CD4-positive, alpha-beta T cell (primary cell): ENCODE measurements around the gene OR56A3. TPM values are rescaled to one million over a fixed set of nuclear protein-coding genes. Genes with fewer than 3 reads are reported as not detected.

Experiments
- ATAC-seq: fragments of 200-7000 bp; cut with Tn5 transposase; one replicate; pipeline ENCODE4 v1.10.0; 2022; ENCODE audit warnings: mild to moderate bottlenecking; ENCODE audit not compliant: poor library complexity
- CTCF ChIA-PET: fragments of 350-600 bp; sonication (Branson Sonifier 250); formaldehyde crosslinking; loops from one replicate; lab custom pipeline; 2021; ENCODE audit warnings: antibody characterized with exemption, inconsistent platforms; lab: Charles Lee
- POLR2A ChIA-PET: fragments of 350-600 bp; sonication (Branson Sonifier 250); formaldehyde crosslinking; loops from one replicate; lab custom pipeline; 2021; ENCODE audit warnings: antibody characterized with exemption, inconsistent platforms; lab: Charles Lee
- DNase-seq, 14 experiments: peaks; one replicate each; pipeline ENCODE4 v3.0.0-alpha.2; 2013 to 2020; ENCODE audit warnings: mixed read lengths in 2 of 14
- H3K27ac ChIP-seq, 2 donors: one replicate each; pipeline versions ENCODE4 v1.5.1 to v1.7.0; 2013; ENCODE audit warnings: low read length in 2 of 2, low read depth in 1 of 2, mild to moderate bottlenecking in 1 of 2
- H3K27me3 ChIP-seq, 2 experiments: 1 replicate in 1 of 2; 2 replicates in 1 of 2; pipeline versions ENCODE4 v1.6.1 to v1.7.0; 2013; ENCODE audit warnings: low read length in 2 of 2, control low read depth in 1 of 2, mild to moderate bottlenecking in 1 of 2, moderate library complexity in 1 of 2; ENCODE audit not compliant: insufficient read depth in 2 of 2, control insufficient read depth in 1 of 2
- H3K36me3 ChIP-seq: one replicate; pipeline ENCODE4 v1.6.1; 2013; ENCODE audit warnings: low read length, control low read depth; ENCODE audit not compliant: insufficient read depth
- H3K4me1 ChIP-seq: one replicate; pipeline ENCODE4 v1.6.1; 2013; ENCODE audit warnings: low read length, control low read depth; ENCODE audit not compliant: insufficient read depth
- H3K4me3 ChIP-seq: one replicate; pipeline ENCODE4 v1.5.1; 2013; ENCODE audit warnings: mild to moderate bottlenecking, low read length, moderate library complexity
- H3K9me3 ChIP-seq, 2 experiments: 1 replicate in 1 of 2; 2 replicates in 1 of 2; pipeline versions ENCODE4 v1.6.1 to v1.7.0; 2013; ENCODE audit warnings: low read length in 2 of 2, mild to moderate bottlenecking in 2 of 2, control low read depth in 1 of 2, moderate library complexity in 1 of 2; ENCODE audit not compliant: control insufficient read depth in 1 of 2, insufficient read depth in 1 of 2
- H3K27ac Mint-ChIP-seq: one replicate; pipeline ENCODE4 v1.8.0; 2020; ENCODE audit warnings: mixed read lengths
- H3K27me3 Mint-ChIP-seq: one replicate; pipeline ENCODE4 v1.8.0; 2021; ENCODE audit warnings: mixed read lengths
- H3K36me3 Mint-ChIP-seq: one replicate; pipeline ENCODE4 v1.8.0; 2021; ENCODE audit warnings: low read depth, mixed read lengths
- H3K4me1 Mint-ChIP-seq: one replicate; pipeline ENCODE4 v1.8.0; 2021; ENCODE audit warnings: low read depth, mixed read lengths
- H3K4me3 Mint-ChIP-seq: one replicate; pipeline ENCODE4 v1.8.0; 2020; ENCODE audit warnings: mild to moderate bottlenecking, mixed read lengths
- H3K9me3 Mint-ChIP-seq: one replicate; pipeline ENCODE4 v1.8.0; 2020; ENCODE audit warnings: mixed read lengths
- intact Hi-C, 2 experiments: fragments of 100-400 bp; cut with DNase I in 1 of 2; cut with micrococcal nuclease in 1 of 2; formaldehyde crosslinking; loops; one replicate each; pipeline versions ENCODE4 v1.15.1 to v1.9.0; 2023 to 2025; cut with DNase I, micrococcal nuclease
- polyA plus RNA-seq, 2 donors: library from polyadenylated mRNA; unstranded; fragments of 120-200 nt; gene quantifications; one replicate each; pipeline ENCODE4 v1.2.1, GENCODE V29; 2013
- total RNA-seq, 174 experiments: library from RNA in 2 of 174; stranded (reverse) in 2 of 174; gene quantifications; one replicate each; pipeline ENCODE4 v1.2.3 and lab custom pipeline; 2021 to 2026
- TF ChIP-seq, protein P1 (sequence below): fragments of 200-600 bp; IDR thresholded peaks from one replicate; pipeline ENCODE4 v1.8.0; 2022; ENCODE audit warnings: antibody characterized with exemption, mild to moderate bottlenecking

The OR56A3 gene, protein sequence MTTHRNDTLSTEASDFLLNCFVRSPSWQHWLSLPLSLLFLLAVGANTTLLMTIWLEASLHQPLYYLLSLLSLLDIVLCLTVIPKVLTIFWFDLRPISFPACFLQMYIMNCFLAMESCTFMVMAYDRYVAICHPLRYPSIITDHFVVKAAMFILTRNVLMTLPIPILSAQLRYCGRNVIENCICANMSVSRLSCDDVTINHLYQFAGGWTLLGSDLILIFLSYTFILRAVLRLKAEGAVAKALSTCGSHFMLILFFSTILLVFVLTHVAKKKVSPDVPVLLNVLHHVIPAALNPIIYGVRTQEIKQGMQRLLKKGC
- total RNA-seq (not detected), total RNA-seq (lab: John Stamatoyannopoulos, UW) (0 to 0.13 (median 0) reads per million in 172 experiments)
- not detected for polyA plus RNA-seq (2013, experiment 1 of 2)
- 0.01 TPM for polyA plus RNA-seq (2013, experiment 2 of 2)

DNA sequence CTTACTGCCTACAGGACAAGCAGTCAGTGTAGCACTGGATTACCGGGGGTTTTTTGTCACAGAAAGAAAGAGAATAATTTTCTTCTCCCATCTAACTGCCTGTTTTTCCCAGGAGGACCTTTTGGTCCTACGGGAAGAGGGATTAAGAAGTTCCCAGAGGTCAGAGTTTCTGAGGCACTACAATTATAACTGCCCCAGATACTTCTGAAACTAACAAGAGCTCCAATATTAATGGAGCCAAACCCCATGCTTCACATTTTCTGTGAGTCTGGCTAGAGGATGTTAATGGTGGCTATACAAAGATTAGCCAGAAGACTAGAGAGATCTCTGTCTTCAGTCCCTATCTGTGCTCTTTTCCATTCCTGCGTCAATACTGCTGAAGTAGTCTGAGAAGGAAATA, at the start of gene OR56A3:
TSS of gene OR56A3 (plus strand) at position 301 of the 400 bp plus-strand sequence. CDS start 5,096 bp downstream, outside the sequence.
- ChIA-PET POLR2A (no interaction called here), CTCF (no interaction called here)
- Mint-ChIP-seq H3K27ac (no peak within 1 kb of the TSS), H3K4me1 (no peaks in the 10 kb centered on the region), H3K4me3 (no peak within 1 kb of the TSS), H3K27me3 (peaks cover 10% of the 10 kb centered on the region), H3K9me3 (no peaks in the 10 kb centered on the region), H3K36me3 (no peaks in the 10 kb centered on the region)
- Histone ChIP-seq H3K9me3 (peaks cover 0 to 6% of the 10 kb centered on the region in 2 experiments), H3K4me1 (no peaks in the 10 kb centered on the region), H3K27me3 (peaks cover 0 to 11% of the 10 kb centered on the region in 2 experiments), H3K36me3 (no peaks in the 10 kb centered on the region), H3K27ac (no peak within 1 kb of the TSS), H3K4me3 (no peak within 1 kb of the TSS)
- no peak for DNase-seq
- intact Hi-C loops: no loop called here
- TF ChIP-seq, protein P1, sequence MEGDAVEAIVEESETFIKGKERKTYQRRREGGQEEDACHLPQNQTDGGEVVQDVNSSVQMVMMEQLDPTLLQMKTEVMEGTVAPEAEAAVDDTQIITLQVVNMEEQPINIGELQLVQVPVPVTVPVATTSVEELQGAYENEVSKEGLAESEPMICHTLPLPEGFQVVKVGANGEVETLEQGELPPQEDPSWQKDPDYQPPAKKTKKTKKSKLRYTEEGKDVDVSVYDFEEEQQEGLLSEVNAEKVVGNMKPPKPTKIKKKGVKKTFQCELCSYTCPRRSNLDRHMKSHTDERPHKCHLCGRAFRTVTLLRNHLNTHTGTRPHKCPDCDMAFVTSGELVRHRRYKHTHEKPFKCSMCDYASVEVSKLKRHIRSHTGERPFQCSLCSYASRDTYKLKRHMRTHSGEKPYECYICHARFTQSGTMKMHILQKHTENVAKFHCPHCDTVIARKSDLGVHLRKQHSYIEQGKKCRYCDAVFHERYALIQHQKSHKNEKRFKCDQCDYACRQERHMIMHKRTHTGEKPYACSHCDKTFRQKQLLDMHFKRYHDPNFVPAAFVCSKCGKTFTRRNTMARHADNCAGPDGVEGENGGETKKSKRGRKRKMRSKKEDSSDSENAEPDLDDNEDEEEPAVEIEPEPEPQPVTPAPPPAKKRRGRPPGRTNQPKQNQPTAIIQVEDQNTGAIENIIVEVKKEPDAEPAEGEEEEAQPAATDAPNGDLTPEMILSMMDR: no peak
- no peak for ATAC-seq

DNA sequence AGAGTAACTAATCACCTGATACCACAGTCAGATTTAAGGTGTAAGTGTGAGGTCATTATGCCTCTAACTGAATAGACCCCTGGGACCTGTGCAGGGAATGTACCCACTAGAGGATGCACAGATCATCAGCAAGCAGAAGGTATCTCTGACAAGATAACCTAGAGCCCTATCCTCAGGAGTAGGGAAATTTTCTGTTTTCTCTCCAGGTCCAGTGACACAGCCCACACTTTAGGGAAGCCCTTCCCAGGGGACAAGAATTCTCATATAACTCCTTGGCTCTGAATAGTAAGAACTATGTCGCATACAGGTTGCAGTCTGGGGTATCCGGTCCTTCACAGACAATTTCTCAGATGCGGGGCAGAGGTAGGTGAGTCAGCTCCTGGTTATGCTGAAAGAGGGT, 49.1 kb upstream of the OR56A3 start, which contains the start of gene OR52E5:
TSS of gene OR52E5 (plus strand) at position 301 of the 400 bp plus-strand sequence. CDS start 7,569 bp downstream, outside the sequence.
- H3K36me3 Mint-ChIP-seq: no peaks in the 10 kb centered on the region
- DNase-seq (no peak), ATAC-seq (no peak)
- H3K4me1 ChIP-seq: no peaks in the 10 kb centered on the region
- intact Hi-C loops: loop anchor here in 1 of 2 experiments (5.0 kb wide), 3 partner anchors 291 to 771 kb away; no protein-coding TSS in a partner anchor
- TF ChIP-seq, protein P1: no peak
- H3K27me3 Mint-ChIP-seq: peaks cover 16% of the 10 kb centered on the region
- ChIA-PET CTCF (no interaction called here), POLR2A (no interaction called here)
- H3K9me3 Mint-ChIP-seq: no peaks in the 10 kb centered on the region
- H3K4me3 ChIP-seq: no peak within 1 kb of the TSS
- no peak within 1 kb of the TSS for H3K4me3 Mint-ChIP-seq
- H3K27ac ChIP-seq: no peak within 1 kb of the TSS
- H3K9me3 ChIP-seq: no peaks in the 10 kb centered on the region
- no peaks in the 10 kb centered on the region for H3K36me3 ChIP-seq
- no peaks in the 10 kb centered on the region for H3K27me3 ChIP-seq
- H3K4me1 Mint-ChIP-seq: no peaks in the 10 kb centered on the region
- H3K27ac Mint-ChIP-seq: no peak within 1 kb of the TSS

DNA sequence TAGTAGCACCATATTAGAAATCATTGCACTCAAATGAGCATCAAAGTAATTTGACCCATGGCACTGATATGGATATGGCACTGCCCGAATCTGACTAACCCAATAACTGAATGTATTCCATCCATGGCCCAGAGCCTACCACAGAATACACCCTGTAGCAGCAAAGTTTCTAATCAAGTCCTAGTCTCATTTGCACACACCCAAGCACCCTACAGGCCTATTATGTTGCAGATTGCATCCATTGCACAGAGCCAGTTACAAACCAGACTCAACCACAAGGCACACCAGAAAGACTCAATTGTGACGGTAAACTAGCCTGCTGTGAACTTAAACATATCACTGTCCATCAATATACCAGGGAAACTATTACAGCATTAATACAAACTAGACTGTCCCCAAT, 42.5 kb upstream of the OR56A3 start:
- ATAC-seq: no peak
- Histone ChIP-seq H3K27me3 (no peaks in the 10 kb centered on the region), H3K36me3 (no peaks in the 10 kb centered on the region), H3K27ac (no peak overlapping the region), H3K4me3 (no peak overlapping the region), H3K4me1 (no peaks in the 10 kb centered on the region), H3K9me3 (no peaks in the 10 kb centered on the region)
- intact Hi-C loops: no loop called here
- DNase-seq: no peak
- Mint-ChIP-seq H3K4me3 (no peak overlapping the region), H3K27ac (no peak overlapping the region), H3K4me1 (no peaks in the 10 kb centered on the region), H3K27me3 (peaks cover 8% of the 10 kb centered on the region), H3K9me3 (no peaks in the 10 kb centered on the region), H3K36me3 (no peaks in the 10 kb centered on the region)
- ChIA-PET POLR2A (no interaction called here), CTCF (no interaction called here)
- TF ChIP-seq, protein P1: no peak
